ENCODE results near the gene TM6SF1.

The TM6SF1 gene

DNA sequence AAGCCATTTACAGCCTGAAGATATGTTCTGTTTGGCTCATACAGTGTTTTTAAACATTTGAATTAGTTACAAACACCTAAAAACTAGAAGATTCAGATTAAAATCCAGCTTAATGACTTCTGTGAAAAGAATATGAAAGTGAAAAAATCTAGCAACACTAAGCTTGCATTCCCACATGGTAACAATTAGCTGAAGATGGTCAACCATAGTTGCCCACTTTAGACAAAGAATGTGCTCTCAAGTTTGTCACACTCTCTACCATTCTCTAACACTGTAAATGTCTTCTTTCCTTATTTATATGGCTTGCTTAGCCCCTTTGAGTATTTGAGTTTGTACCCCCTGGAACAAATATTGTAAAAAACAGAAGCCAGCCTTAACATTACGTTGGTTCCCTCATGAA, 67.4 kb downstream of the TM6SF1 start:
- DNase-seq (ENCODE audit: low read depth in 2 of 2), result no peak

DNA sequence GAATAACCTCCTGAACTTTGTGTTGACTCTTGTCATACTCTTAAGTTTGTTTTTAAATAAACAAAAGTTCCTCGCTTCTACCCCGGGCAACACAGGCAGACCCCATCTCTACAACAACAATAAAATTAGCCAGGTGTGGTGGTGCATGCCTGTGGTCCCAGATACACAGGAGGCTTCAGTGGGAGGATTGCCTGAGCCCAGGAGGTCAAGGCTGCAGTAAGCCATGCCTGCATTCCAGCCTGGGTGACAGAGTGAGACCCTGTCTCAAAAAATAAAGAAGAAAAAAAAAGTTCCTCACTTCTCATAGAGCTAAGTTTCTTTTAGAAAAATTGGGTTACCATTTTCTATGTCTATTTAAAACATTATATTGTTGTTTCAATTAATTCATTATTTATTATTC, 70.9 kb downstream of the TM6SF1 start:
- DNase-seq (ENCODE audit: low read depth in 2 of 2), result no peak

- no peak for DNase-seq (ENCODE audit: low read depth in 2 of 2)
Measured at GRCh38 chr15:83178869-83179325, 71.5 kb downstream of the TM6SF1 start.

- DNase-seq (ENCODE audit: low read depth in 2 of 2), result no peak
Measured at GRCh38 chr15:83185561-83185960, 78.1 kb downstream of the TM6SF1 start.
